Measurements from ENCODE around the gene CACNA1G.

The CACNA1G gene

GRCh38 chr17:50649042-50649908 lies 88.8 kb downstream of the CACNA1G start:
- TF ChIP-seq REST (IDR thresholded peaks at IDR 0.05; ENCODE audit: insufficient read depth in 1 of 2, low read depth in 2 of 2, low read length in 2 of 2) (no peak), SIN3A (IDR thresholded peaks at IDR 0.05; ENCODE audit: borderline replicate concordance, insufficient read depth, low read length) (no peak), FOXP2 (optimal IDR thresholded peaks at IDR 0.05; ENCODE audit: borderline replicate concordance, extremely low read depth, extremely low read length, insufficient read depth) (no peak), TAF1 (IDR thresholded peaks at IDR 0.05; ENCODE audit: borderline replicate concordance, insufficient read depth, low read length) (no peak)

- TF ChIP-seq POLR2AphosphoS5 (IDR thresholded peaks at IDR 0.05; ENCODE audit: low read depth, low read length) = no peak
- TF ChIP-seq FOXP2 (optimal IDR thresholded peaks at IDR 0.05; ENCODE audit: borderline replicate concordance, extremely low read depth, extremely low read length, insufficient read depth) = no peak
- TF ChIP-seq TAF1 (IDR thresholded peaks at IDR 0.05; ENCODE audit: borderline replicate concordance, insufficient read depth, low read length) = no peak
- TF ChIP-seq REST (IDR thresholded peaks at IDR 0.05; ENCODE audit: insufficient read depth in 1 of 2, low read depth in 2 of 2, low read length in 2 of 2) = no peak
- no peak for TF ChIP-seq SIN3A (IDR thresholded peaks at IDR 0.05; ENCODE audit: borderline replicate concordance, insufficient read depth, low read length)
Observed at GRCh38 chr17:50651661-50652060, 91.1 kb downstream of the CACNA1G start.

- no peak for TF ChIP-seq REST (IDR thresholded peaks at IDR 0.05; ENCODE audit: insufficient read depth in 1 of 2, low read depth in 2 of 2, low read length in 2 of 2)
- no peak for TF ChIP-seq FOXP2 (optimal IDR thresholded peaks at IDR 0.05; ENCODE audit: borderline replicate concordance, extremely low read depth, extremely low read length, insufficient read depth)
- no peak for TF ChIP-seq SIN3A (IDR thresholded peaks at IDR 0.05; ENCODE audit: borderline replicate concordance, insufficient read depth, low read length)
- TF ChIP-seq TAF1 (IDR thresholded peaks at IDR 0.05; ENCODE audit: borderline replicate concordance, insufficient read depth, low read length) = no peak
- no peak for TF ChIP-seq POLR2AphosphoS5 (IDR thresholded peaks at IDR 0.05; ENCODE audit: low read depth, low read length)
Observed at GRCh38 chr17:50653738-50654137, 93.2 kb downstream of the CACNA1G start.

GRCh38 chr17:50656509-50656908 lies 96.0 kb downstream of the CACNA1G start:
- TF ChIP-seq FOXP2 (optimal IDR thresholded peaks at IDR 0.05; ENCODE audit: borderline replicate concordance, extremely low read depth, extremely low read length, insufficient read depth) = no peak
- TF ChIP-seq TAF1 (IDR thresholded peaks at IDR 0.05; ENCODE audit: borderline replicate concordance, insufficient read depth, low read length) = no peak
- no peak for TF ChIP-seq POLR2AphosphoS5 (IDR thresholded peaks at IDR 0.05; ENCODE audit: low read depth, low read length)
- no peak for TF ChIP-seq REST (IDR thresholded peaks at IDR 0.05; ENCODE audit: insufficient read depth in 1 of 2, low read depth in 2 of 2, low read length in 2 of 2)
- no peak for TF ChIP-seq SIN3A (IDR thresholded peaks at IDR 0.05; ENCODE audit: borderline replicate concordance, insufficient read depth, low read length)

Data from PFSK-1 (cell line).